ENCODE results near the gene ULK4. TPM values are rescaled to one million over a fixed set of nuclear protein-coding genes. Genes with fewer than 3 reads are reported as not detected.

Gene ULK4
- total and polyA plus RNA-seq, 2 of the 8 experiments (the other 6 are each of a cell fraction or from before 2014, with no cell fraction given): 3.0 to 10.8 TPM

- TF ChIP-seq JUND (IDR thresholded peaks at IDR 0.05; ENCODE audit: low read length): no peak
These were observed 762.7 kb downstream of the ULK4 start, which contains the start of gene CTNNB1 (continued) for GRCh38 chr3:41198950-41199865.

All from H1 (cell line).